ENCODE results near the gene RAB4A.
A peak's percentile ranks its signal among the peaks of the same experiment; 100 is the strongest.

Gene RAB4A, protein sequence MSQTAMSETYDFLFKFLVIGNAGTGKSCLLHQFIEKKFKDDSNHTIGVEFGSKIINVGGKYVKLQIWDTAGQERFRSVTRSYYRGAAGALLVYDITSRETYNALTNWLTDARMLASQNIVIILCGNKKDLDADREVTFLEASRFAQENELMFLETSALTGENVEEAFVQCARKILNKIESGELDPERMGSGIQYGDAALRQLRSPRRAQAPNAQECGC

DNA sequence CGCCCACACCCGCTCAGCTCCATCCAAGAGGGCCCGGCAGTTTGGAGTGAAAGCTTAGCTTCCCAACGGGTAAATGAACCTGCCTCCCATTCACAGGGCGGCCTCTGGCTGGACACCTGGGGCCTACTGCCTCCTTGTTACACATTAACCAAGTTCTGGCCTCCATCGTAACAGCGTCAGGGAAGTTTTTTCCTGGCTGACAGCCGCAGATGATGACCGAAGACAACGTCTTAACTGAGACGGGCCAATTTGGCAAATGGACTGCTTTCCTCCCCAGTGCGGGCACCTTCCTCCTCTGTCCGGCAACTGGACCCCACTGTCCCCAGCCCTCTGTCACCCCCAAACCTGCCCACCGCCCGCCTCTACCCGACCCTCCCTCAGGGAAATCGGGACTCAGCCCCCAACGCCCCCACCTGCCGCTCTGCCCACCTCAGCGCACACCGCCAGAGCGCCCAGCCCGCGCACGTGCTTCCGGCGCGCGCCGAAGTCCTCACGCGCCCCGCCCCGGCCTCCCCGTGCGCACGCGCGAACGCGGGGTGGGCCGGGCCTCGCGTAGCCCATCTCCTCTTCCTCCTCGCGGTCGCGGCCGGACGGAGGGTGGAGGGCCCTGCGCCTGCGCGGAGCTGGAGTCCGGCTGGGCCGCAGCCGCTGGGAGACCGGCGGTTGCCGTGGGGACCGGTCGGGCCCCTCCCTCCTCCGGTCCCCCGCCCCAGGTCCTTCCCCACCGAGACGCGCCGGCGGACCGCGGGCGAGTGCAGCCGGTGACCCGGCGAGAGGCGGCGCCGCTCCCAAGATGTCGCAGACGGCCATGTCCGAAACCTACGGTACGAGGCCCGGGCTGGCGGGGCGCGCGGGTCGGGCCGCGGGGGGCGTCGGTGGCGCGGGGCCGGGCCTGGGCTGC, at the start of gene RAB4A:
RAB4A (plus strand) TSS at position 565 of the 901 bp plus-strand sequence; CDS start at position 794, 229 bp downstream.
- DNase-seq = peak in 54 of 56 donors; percentile 34 to 89 (median 70)

DNA sequence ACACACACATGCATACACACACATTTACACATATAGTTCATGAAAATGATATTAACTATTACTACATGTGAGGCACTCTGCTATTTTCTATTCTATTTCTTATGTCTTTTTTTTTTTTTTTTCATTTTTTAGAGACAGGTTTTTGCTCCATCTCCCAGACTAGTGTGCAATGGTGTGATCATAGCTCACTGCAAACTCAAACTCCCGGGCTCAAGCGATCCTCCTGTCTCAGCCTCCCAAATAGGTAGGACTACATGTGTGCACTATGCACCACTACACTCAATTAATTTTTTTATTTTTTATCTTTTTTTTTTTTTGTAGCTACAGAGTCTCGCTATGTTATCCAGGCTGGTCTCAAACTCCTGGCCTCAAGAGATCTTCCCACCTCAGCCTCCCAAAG, 48.8 kb upstream of the RAB4A start:
- no peak for DNase-seq

DNA sequence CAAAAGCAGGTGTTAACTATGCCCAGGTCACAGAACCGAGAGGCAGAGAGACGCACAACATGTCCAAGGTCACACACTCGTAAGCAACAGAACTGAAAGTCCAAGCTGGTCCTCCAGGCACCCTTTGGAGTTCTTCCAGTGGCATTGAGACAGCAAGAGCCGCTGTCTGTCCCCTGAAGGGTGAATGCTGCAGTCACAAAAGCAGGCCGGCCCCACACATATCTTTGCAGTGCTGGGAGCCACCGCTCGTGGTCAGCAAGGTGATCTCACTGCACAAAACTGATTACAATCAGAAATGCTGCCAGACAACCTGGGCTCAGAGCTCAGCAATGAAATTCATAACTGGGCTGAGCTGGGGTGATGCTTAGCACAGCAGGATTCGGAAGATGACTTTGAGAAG, 47.4 kb upstream of the RAB4A start:
- no peak for DNase-seq

DNA sequence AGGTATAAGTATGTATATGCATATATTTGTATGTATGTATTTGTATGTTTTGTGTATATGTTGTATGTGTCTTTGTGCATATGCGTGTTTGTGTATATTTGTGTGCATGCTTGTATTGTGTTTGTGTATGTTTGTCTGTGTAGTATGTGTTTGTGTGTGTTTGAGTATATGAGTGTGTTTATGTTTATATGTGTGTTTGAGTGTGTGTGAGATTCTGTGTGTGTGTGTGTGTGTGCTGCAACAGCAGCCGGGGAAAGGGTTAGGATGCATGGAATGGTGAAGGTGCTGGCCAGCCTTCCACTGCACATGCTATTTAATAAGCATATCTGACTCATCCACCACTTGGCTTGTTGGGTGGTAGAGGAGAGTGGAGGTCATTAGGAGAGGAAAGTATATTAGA, 46.6 kb upstream of the RAB4A start:
- no peak for DNase-seq

DNA sequence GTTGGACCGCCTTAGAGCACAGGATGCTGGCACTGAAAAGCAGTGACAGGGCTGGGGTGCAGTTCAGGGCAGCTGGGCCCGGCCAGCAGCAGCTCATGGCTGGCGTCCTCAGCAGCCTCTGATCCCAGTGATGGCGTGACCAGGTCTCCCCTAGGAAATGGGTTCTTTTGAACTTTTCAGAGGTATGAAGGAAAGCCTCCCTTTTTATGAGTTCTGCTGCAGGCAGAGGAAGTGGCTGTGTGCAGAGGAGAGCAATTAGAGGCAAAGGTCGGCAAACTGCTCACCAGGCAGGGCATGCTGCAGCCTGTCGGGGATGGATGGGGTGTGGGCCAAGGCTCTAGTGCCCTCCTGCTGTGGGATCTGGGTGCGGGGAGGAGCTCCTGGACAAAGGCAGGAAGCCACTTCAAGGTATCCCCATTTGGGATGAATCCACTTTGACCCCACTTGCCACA, 45.6 kb upstream of the RAB4A start:
- DNase-seq = no peak

DNA sequence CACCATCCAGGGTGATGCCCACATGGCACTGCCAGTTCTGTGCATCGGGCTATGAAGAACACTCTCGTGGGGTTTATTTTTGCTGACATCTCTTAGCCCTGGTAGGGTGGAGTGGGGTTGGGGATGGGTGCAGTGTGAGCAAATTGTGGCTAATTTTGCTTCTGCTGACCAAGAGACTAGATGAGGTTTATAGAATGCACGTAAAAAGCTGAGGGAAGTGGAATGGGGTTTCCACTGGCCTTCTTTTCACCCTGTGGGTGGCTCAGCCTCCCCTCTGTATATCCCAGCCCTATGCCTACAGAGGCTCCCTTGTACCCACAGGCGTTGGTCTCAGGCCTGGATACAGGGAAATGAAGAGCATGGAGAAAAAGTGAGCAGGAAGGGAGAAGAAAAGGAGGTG, 44.1 kb upstream of the RAB4A start:
- no peak for DNase-seq

DNA sequence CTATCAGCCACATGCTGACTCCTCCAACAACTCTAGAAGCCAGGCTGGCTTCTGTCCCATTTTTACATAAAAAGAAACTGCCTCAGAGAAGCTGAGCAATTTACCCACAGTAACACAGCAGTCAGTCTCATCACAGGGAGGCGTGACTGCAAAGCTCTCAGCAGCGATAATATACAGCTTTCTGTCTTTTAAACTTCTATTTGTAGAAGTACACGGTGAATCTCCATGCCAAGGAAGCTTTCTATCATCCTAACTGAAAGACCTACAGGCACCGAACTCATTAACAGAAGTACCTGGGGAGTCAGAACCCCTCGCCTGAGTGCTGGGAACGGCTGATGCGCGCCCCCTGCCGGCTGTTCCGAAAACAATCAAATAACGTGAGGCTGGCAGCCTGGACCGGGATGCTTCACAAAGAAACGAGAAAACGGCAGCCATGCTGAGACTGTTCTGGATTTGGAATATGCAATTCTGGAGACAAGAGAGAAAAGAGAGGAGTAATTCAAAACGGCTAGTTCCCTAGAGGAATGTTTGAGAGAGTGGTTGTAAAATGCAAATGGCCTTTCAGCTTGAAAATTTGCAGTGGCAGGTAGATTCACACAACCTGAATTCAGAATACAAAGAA, 43.5 kb upstream of the RAB4A start:
- DNase-seq = peak; percentile 19 to 95 (median 74)

DNA sequence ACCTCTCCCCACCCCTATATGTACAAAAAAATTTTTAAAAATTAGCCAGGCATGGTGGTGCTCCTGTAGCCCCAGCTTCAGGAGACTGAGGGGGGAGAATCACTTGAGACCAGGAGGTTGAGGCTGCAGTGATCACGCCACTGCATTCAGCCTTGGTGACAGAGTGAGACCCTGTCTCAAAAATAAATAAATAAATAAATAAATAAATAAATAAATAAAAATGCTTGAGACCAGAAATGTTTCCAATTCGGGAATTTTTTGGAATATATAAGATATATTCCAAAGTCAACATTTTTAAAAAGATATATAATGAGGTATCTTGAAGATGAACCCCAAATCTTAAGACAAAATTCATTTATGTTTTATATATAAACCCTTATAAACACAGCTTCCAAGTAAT, 42.4 kb upstream of the RAB4A start:
- DNase-seq = no peak

DNA sequence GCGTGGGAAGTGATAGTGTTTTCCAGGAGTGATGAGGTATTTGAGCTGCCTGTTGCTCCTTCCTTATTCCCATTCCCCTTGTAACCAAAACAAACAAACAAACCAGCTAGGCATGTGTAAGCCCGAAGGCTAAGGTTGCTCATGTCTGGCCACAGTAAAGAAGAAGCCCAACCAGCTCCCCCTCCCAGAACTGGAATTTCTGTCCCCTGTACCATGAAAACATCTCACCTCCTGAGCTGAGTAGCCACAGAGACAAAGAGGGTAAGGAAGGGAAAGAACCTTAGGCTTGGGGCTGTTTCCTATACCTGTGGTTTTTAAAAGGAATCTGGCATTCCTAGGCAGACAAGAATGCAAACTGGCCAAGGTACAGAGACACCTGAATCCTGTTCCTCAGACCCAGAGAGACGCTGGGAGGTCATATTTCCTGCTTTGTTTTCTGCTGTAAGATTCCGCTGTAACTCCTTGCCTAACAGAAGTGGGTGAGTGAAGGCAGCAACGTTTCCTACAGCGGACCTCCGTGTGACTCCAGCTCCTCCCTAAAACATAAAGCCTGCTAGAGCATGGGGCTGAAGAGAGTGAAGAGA, 41.7 kb upstream of the RAB4A start:
- no peak for DNase-seq

DNA sequence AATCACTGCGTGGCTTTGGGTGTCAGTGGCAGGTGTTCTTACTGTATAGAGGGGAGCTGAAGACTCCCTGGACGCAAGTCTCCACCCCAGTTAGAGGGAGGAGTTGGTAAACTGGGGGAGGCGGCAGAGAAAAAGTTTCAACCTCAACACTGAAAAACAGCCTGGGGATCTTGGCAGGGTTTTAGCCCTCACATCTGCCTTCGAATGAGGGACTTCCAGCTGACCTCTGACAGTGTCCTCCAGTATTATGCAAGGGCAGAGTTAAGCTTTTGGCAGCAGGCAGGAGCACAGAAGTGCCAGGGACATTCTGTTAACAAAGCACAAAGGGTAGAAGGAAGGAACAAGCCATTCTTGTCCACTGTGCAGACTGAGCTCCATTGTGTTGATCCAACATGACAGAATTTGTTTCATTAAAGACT, 41.2 kb upstream of the RAB4A start:
- DNase-seq = peak in 53 of 56 donors; percentile 30 to 99 (median 88)

DNA sequence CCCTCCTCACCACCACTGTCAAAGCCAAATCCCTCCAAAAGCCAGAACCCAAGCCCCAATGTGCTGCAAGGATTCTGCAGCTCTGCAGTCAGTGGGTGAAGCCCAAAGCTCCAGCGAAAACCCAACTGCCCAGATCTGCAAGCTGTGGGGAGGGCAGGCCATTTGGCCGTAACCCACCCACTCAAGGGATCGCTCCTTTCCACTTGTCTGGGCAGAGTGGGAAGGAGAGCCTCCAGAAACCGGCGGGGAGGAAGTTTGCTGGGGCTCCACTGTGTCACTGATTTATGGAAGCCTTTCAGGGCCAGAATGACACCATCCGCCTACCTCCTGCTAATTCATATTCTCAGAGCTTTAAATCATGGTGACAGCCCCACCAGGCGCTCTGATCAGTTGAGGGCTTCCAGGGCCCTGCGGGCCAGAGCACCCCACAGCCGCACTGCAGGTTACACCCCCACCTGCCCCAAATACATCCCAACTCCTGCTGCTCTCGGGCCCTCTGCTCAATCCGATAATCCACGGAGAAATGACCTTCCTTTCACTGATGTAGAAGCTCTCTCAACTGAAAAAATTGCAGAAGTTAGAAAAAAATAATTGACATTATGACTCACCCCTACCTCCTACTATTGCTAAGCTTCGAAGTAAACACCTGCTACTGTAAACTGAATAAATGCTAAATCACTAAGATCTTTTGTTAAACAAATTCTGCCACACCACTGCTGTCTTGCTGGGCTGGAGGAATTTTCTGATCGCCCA, 40.6 kb upstream of the RAB4A start:
- DNase-seq = peak in 24 of 56 donors; percentile 46 to 97 (median 86)

DNA sequence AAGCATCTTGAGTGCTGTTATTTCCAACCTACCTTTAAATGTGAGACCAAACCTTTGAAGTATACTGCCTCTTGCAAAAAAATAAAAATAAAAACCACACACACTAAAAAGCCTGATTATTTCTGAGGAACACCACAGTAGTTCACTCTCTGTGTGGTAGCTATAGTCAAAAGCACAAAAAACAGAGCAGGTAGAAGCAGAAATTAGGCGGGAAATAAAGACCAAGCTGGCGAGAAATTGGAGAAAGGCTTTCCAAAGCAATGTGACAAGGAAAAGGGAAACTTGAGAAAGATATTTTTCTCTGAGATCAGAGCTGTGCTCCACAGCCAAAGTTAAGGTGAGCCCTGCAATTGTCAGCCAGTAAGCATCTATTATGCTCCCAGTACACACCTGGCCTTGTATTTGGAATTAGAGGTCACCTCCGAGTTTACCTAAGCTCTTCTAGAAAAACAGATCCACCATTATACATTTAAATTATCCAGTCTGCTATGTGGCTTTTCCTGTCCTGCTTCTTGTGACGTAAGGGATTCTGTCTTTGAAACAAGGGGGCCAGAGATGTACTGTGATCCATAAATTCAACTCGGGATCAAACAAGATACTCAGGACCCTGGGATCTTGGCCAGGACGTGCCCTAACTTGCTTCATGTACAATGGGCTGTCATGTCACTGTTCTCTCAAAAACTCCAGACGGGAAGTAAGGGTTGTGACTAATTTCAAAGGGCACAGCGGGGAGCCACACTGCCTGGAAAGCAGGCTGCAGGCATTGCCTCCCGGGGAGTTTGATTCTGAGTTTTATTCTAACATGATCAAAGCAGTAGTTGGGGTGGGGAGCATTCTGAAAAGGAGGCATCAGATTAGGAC, 39.8 kb upstream of the RAB4A start:
- DNase-seq = peak in 3 of 56 donors; percentile 41 to 49 (median 42)

DNA sequence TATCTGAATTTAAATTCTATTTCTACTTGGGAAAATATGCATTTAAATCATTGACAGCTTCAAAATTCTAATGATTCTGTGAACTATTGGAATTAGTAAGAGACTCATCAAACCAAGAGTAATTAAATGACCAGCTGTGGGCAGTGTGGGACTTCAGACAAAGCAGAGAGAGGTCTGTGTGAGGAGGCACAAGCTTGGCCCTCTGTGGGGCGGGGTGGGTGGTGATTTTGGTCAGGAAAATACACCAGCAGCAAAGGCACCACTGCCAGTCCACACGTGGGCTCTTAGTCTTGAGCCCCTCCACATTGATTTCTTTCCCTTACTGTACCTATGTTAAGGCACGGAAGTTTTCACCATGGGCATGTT, 39.2 kb upstream of the RAB4A start:
- DNase-seq = peak in 13 of 56 donors; percentile 21 to 58 (median 35)

DNA sequence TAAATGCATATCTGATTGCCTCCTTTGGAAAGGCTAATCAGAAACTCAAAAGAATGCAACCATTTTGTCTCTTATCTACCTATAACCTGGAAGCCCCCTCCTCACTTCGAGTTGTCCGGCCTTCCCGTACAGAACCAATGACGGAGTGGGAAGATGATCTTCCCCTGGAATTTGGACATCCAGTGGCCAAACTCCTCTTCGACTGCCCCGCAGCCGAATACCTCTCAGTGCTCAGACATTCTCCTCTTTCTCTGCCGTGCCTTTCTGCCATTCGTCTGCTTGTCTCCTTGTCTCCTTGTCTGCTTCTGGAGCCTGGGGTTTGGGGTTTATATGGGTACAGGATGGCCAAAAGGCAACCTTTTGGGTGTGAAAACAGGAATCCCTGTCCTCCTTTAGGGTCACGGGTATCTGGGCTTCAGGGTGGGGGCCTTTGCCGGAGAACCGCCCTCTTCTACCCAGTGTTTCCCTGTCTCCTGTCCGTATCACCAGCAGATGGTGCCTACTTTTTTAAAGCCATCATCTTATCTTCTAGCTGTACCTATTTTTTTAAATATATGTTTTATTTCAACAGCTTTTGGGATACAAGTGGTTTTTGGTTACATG, 35.9 kb upstream of the RAB4A start:
- no peak for DNase-seq

DNA sequence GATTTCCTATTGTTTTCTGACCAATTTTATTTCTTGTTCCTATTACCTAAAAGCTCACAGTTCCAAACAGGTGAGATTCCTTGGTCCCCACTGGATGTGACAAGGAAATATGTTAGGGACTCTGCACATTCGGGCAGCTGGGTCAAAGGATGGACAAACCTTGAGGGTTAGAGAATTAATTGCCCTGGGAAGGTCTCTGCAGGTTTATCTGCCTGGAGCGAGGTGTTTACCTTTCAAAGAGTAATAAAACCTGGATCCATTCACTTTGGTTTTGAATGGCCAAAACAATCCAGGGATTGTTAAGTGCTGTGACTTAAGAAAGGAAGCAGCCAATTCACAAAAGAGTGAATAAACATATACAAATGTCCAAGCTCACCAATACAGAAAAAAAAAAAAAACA, 33.6 kb upstream of the RAB4A start:
- DNase-seq = no peak

DNA sequence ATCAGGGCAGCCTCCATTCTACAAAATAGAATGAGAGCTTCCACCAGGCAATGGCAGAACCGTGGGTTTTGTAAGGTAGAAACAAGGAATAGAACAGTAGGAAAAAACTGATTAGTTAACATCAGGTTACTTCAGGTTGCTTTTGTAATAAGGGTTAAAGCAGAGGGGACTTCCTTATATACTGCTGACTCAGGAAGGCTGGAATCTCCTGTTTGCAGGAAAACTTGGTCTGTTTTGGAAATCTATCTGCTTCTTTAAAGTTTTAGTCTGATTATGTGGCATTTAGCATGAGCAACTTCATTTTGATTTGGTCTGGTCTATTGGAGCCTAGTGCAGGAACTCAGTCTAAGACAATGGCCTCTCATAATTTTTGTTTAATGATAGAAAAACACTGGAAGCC, 32.7 kb upstream of the RAB4A start:
- DNase-seq = no peak

DNA sequence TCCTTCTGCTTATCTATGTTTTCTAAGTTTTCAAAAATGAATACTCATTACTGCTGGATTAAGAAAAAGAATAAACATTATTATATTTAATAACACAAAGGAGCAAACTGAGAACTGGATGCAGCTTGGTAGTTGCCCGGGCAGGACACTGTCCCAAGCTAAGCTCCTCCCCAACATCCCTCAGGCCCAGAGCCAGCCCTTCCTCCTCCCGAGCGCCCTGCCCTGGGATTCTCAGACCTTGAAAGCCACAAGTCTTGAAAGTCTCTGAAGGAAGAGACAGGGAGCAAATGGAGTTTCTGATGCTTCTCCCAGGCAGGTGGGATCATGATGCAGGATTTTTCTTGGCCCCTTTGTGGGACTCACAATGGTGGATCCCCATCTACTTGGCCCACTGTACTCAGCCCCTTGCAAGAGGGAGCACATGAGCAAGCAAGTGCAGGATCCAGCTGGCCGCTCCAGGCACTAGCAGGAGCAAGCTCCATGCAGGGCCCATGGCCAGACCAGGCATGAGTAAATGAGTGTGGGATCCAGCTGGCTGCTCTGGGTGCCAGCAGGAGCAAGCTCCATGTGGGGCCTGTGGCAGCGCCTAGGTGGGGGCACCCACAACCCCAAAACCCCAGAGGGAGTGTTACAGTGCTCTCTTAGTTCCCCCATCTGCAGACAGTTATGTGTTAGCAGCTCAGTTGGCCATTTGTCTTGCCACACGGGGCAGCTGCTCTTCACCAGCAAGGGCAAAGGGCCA, 32.1 kb upstream of the RAB4A start:
- peak in 50 of 56 donors; percentile 41 to 95 (median 82) for DNase-seq

DNA sequence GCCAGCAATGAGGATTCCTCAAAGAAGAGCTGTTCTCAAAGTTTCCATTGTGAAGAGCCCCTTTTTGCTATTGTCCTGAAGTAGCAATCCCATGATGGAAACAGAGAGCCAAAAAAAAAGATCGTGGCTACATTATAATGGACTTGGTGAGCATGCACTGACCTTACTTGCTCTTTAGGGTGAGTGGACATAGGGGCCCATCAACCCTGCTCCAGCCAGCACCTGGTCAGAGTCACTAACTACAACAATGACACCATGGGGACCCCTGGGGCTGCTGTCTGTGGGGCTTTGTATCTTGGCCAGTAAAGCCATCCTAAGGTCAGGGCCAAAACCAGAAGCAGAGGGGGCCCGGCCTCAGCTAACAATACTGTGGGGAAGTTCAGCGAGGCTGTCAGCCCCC, 30.4 kb upstream of the RAB4A start:
- no peak for DNase-seq

DNA sequence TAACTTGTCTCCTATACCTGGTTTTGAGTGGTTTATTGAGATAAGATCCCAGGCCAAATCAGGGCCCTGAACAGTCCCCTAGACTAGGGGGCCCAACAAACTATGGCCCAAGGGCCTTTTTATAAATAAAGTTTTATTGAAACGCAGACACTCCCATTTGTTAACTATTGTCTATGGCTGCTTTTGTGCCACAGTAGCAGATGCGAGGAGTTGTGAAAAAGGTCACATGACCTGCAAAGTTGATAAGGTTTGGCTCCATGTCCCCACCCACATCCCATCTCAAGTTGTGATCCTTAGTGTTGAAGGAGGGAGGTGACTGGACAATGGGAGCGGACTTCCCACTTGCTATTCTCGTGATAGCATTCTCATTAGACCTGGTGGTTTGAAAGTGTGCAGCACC, 29.5 kb upstream of the RAB4A start:
- no peak for DNase-seq
